AG04449 (cell line): ENCODE data around the gene USP54.

ENCODE experiments used
- CTCF ChIA-PET: fragments of 350-600 bp; formaldehyde crosslinking; extraction: SDS; loops from one replicate; lab custom pipeline; 2021; ENCODE audit warnings: antibody characterized with exemption; lab: Yijun Ruan, JAX
- POLR2A ChIA-PET: fragments of 400-600, 350-600 bp; formaldehyde crosslinking; extraction: SDS; loops from one replicate; lab custom pipeline; 2020; ENCODE audit warnings: antibody characterized with exemption, inconsistent platforms; lab: Yijun Ruan, JAX
- DNase-seq: peaks from one replicate; pipeline ENCODE4 v3.0.0-alpha.2; 2010; ENCODE audit warnings: low read depth, low spot score
- H3K4me3 ChIP-seq: 2 replicates; pipeline ENCODE4 v1.5.1; 2011; ENCODE audit warnings: low read depth, mild to moderate bottlenecking, control low read depth, low read length
- TF ChIP-seq, protein P1 (sequence below): IDR thresholded peaks from one replicate; pipeline ENCODE4 v1.5.1; 2011; ENCODE audit warnings: mild to moderate bottlenecking, moderate library complexity, low read length, control low read depth, inconsistent platforms; ENCODE audit not compliant: insufficient read depth; ENCODE audit errors: missing control alignments

Gene USP54, protein sequence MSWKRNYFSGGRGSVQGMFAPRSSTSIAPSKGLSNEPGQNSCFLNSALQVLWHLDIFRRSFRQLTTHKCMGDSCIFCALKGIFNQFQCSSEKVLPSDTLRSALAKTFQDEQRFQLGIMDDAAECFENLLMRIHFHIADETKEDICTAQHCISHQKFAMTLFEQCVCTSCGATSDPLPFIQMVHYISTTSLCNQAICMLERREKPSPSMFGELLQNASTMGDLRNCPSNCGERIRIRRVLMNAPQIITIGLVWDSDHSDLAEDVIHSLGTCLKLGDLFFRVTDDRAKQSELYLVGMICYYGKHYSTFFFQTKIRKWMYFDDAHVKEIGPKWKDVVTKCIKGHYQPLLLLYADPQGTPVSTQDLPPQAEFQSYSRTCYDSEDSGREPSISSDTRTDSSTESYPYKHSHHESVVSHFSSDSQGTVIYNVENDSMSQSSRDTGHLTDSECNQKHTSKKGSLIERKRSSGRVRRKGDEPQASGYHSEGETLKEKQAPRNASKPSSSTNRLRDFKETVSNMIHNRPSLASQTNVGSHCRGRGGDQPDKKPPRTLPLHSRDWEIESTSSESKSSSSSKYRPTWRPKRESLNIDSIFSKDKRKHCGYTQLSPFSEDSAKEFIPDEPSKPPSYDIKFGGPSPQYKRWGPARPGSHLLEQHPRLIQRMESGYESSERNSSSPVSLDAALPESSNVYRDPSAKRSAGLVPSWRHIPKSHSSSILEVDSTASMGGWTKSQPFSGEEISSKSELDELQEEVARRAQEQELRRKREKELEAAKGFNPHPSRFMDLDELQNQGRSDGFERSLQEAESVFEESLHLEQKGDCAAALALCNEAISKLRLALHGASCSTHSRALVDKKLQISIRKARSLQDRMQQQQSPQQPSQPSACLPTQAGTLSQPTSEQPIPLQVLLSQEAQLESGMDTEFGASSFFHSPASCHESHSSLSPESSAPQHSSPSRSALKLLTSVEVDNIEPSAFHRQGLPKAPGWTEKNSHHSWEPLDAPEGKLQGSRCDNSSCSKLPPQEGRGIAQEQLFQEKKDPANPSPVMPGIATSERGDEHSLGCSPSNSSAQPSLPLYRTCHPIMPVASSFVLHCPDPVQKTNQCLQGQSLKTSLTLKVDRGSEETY (N-terminal part only)

DNA sequence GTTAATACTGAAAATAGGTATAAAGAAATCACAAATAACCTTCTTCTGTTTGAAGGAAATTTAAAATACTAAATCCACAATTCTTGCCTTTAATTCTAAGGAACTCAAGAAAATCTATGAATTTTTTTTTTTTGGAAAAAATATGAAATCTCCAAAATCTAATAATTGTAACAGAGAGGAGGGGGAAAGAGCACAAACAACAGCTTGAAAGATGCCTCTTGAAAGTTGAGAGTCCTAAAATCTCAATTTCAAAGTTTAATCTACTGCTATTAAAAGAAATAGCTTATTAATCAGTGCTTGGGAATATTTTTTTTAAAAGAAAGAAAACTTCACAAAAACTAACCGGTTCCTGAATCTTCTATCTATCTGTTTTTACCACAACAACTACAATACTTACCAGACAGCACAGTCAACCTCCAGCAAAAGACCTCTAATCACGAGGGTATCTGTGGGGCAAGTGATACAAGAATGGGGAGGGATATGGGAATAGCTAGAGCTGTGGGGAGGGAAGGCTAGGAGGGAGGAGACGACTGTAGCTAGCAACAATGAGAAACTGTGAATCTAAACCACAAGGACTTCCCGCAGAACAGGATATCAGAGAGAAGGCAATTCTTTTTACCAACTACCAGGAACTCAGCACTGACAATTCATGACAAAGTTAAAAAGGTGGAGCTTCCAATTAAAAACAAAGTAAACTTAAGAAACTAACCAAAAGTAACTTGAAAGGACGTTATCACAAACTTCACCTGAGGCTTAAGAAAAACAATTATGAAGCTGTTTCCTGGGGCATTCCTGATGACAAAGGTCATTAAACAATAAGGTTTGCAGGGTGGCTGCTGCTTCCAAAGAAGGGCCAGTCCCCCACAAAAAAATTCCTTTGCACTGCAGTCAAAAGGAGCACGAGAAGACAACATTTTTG lies at the start of gene USP54:
USP54 (minus strand) TSS at position 462 of the 919 bp plus-strand sequence. CDS start 15,684 bp downstream, outside the sequence.
- H3K4me3 ChIP-seq = no peak within 1 kb of the TSS
- CTCF ChIA-PET = interaction anchor here (1.8 kb wide), 1 partner anchor 62 kb away, joined by 7 read pairs; no protein-coding TSS in a partner anchor
- TF ChIP-seq, protein P1, sequence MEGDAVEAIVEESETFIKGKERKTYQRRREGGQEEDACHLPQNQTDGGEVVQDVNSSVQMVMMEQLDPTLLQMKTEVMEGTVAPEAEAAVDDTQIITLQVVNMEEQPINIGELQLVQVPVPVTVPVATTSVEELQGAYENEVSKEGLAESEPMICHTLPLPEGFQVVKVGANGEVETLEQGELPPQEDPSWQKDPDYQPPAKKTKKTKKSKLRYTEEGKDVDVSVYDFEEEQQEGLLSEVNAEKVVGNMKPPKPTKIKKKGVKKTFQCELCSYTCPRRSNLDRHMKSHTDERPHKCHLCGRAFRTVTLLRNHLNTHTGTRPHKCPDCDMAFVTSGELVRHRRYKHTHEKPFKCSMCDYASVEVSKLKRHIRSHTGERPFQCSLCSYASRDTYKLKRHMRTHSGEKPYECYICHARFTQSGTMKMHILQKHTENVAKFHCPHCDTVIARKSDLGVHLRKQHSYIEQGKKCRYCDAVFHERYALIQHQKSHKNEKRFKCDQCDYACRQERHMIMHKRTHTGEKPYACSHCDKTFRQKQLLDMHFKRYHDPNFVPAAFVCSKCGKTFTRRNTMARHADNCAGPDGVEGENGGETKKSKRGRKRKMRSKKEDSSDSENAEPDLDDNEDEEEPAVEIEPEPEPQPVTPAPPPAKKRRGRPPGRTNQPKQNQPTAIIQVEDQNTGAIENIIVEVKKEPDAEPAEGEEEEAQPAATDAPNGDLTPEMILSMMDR = no peak
- POLR2A ChIA-PET = interaction anchor here (0.5 kb wide), 1 partner anchor 39 kb away, joined by 3 read pairs; no protein-coding TSS in a partner anchor
- DNase-seq = no peak

DNA sequence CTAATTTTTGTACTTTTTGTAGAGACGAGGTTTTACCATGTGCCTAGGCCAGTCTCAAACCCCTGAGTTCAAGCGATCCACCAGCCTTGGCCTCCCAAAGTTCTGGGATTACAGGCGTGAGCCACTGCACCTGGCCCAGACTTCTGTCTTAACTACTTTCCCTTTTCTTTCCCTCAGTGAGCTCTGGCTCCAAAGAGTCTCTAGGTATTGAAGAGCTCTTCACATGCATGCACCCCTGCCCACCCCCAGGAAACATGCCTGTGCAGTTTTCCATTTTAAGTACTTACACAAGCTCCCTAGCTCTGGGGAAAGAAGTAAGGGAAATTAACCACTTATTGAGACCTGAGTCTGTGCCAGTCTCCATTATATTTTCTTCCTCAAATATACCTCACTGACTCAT lies 48.1 kb upstream of the USP54 start:
- no peak overlapping the region for H3K4me3 ChIP-seq
- POLR2A ChIA-PET = no interaction called here
- TF ChIP-seq, protein P1 = no peak
- no peak for DNase-seq
- CTCF ChIA-PET = interaction anchor here (30.3 kb wide), 1 partner anchor 110 kb away, joined by 560 read pairs; no protein-coding TSS in a partner anchor

- POLR2A ChIA-PET = no interaction called here
- no peak overlapping the region for H3K4me3 ChIP-seq
- TF ChIP-seq, protein P1 = no peak
- CTCF ChIA-PET = interaction anchor here (0.9 to 30.3 kb wide), 3 partner anchors 8 to 107 kb away, joined by 3 to 560 read pairs (median 6); no protein-coding TSS in a partner anchor
- DNase-seq = no peak
Observed at GRCh38 chr10:73635781-73636180, 44.6 kb upstream of the USP54 start.

DNA sequence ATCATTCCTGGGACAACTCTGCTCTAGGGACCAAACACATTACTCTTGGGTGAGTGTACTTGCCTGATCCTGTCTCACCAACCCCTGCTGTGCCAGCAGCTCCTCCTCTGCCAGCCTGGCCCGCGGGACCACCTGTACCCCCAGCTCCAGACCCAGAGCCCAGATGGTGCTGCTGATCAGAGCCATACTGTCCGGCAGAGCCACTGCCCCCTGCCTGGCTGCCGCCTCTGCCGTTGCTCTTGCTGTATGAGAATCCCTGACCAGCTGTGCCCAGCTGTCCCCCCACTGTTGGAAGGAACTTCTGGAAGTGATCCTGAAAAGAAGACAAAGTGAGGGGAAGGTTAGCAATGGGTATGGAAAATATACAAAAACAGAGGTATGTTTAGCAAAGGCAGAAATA lies 43.3 kb upstream of the USP54 start:
- ChIA-PET POLR2A (interaction anchor here (1.0 kb wide), 1 partner anchor 9 kb away, joined by 3 read pairs; no protein-coding TSS in a partner anchor), CTCF (interaction anchor here (7.6 to 30.3 kb wide), 2 partner anchors 9 to 105 kb away, joined by 80 to 560 read pairs; partner anchors contain the start of gene MYOZ1)
- no peak overlapping the region for H3K4me3 ChIP-seq
- DNase-seq = no peak
- TF ChIP-seq, protein P1 = no peak

DNA sequence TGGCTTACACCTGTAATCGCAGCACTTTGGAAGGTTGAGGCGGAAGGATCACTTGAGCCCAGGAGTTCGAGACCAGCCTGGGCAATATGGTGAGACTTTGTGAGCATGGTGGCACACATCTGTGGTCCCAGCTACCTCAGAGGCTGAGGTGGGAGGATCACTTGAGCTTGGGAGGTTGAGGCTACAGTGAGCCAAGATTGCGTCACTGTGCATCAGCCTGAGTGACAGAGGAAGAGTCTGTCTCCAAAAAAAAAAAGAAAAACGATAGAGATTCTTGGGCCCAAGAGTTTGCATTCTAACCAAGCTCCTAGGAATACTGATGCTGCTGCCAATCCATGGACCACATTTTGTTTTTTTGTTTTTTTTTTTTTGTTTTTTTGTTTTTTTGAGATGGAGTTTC lies 38.0 kb upstream of the USP54 start:
- CTCF ChIA-PET = interaction anchor here (7.6 to 30.3 kb wide), 2 partner anchors 14 to 100 kb away, joined by 80 to 560 read pairs; partner anchors contain the start of gene MYOZ1

More for the DNA sequence above, 38.0 kb upstream of the USP54 start:
- no peak for DNase-seq
- no peak overlapping the region for H3K4me3 ChIP-seq
- TF ChIP-seq, protein P1 = no peak
- POLR2A ChIA-PET = no interaction called here
